H9 (cell line): Measurements from ENCODE around the gene MSI2. TPM values are rescaled to one million over a fixed set of nuclear protein-coding genes. Genes with fewer than 3 reads are reported as not detected.

Experiments
- DNase-seq: peaks from one replicate; pipeline ENCODE4 v3.0.0-alpha.2; 2017
- H2AFZ ChIP-seq: one replicate; pipeline ENCODE4 v1.6.1; 2013; ENCODE audit warnings: mild to moderate bottlenecking, low read length, control low read depth, moderate library complexity
- H2AK5ac ChIP-seq: 2 replicates; pipeline ENCODE4 v1.6.1; 2013; ENCODE audit warnings: low read length, control low read depth, mixed read lengths; ENCODE audit not compliant: insufficient read length
- H2BK120ac ChIP-seq: one replicate; pipeline ENCODE4 v1.6.1; 2013; ENCODE audit warnings: low read depth, mild to moderate bottlenecking, low read length, control low read depth, inconsistent platforms; ENCODE audit not compliant: poor library complexity, severe bottlenecking
- H2BK12ac ChIP-seq: 2 replicates; pipeline ENCODE4 v1.6.1; 2013; ENCODE audit warnings: low read length, control low read depth, mixed read lengths, low read depth; ENCODE audit not compliant: insufficient read length
- H2BK15ac ChIP-seq: 2 replicates; pipeline ENCODE4 v1.6.1; 2013; ENCODE audit warnings: low read depth, low read length, control low read depth
- H2BK20ac ChIP-seq: one replicate; pipeline ENCODE4 v1.6.1; 2013; ENCODE audit warnings: low read depth, mild to moderate bottlenecking, low read length, control low read depth, inconsistent platforms; ENCODE audit not compliant: poor library complexity, severe bottlenecking
- H2BK5ac ChIP-seq: 2 replicates; pipeline ENCODE4 v1.6.1; 2013; ENCODE audit warnings: low read length, control low read depth, mixed read lengths; ENCODE audit not compliant: insufficient read length
- H3K14ac ChIP-seq: 2 replicates; pipeline ENCODE4 v1.6.1; 2013; ENCODE audit warnings: low read length, control low read depth; ENCODE audit not compliant: insufficient read depth
- H3K18ac ChIP-seq: 2 replicates; pipeline ENCODE4 v1.6.1; 2013; ENCODE audit warnings: low read depth, mild to moderate bottlenecking, mixed read lengths, low read length, control low read depth; ENCODE audit not compliant: insufficient read length
- H3K23ac ChIP-seq: 2 replicates; pipeline ENCODE4 v1.6.1; 2013; ENCODE audit warnings: low read length, control low read depth, mixed read lengths, low read depth; ENCODE audit not compliant: insufficient read length
- H3K23me2 ChIP-seq: 2 replicates; pipeline ENCODE4 v1.6.1; 2013; ENCODE audit warnings: low read depth, mild to moderate bottlenecking, mixed read lengths, low read length, control low read depth; ENCODE audit not compliant: insufficient read length, poor library complexity, severe bottlenecking
- H3K27ac ChIP-seq: 2 replicates; pipeline ENCODE4 v1.5.1; 2013; ENCODE audit warnings: low read length, control low read depth, mixed read lengths, low read depth; ENCODE audit not compliant: insufficient read length
- H3K27me3 ChIP-seq: 2 replicates; pipeline ENCODE4 v1.6.1; 2013; ENCODE audit warnings: low read length, control low read depth, inconsistent platforms; ENCODE audit not compliant: insufficient read depth
- H3K4ac ChIP-seq: 2 replicates; pipeline ENCODE4 v1.6.1; 2013; ENCODE audit warnings: low read depth, mild to moderate bottlenecking, control low read depth, inconsistent platforms, low read length, moderate library complexity
- H3K4me1 ChIP-seq: 2 replicates; pipeline ENCODE4 v1.6.1; 2013; ENCODE audit warnings: low read length, control low read depth, inconsistent platforms; ENCODE audit not compliant: insufficient read depth
- H3K4me2 ChIP-seq: 2 replicates; pipeline ENCODE4 v1.6.1; 2013; ENCODE audit warnings: low read length, control low read depth, mixed read lengths; ENCODE audit not compliant: insufficient read length, insufficient read depth
- H3K56ac ChIP-seq: 2 replicates; pipeline ENCODE4 v1.6.1; 2013; ENCODE audit warnings: low read depth, mild to moderate bottlenecking, mixed read lengths, low read length, control low read depth; ENCODE audit not compliant: insufficient read length
- H3K79me1 ChIP-seq: 2 replicates; pipeline ENCODE4 v1.6.1; 2013; ENCODE audit warnings: low read depth, mild to moderate bottlenecking, moderate library complexity, low read length, control low read depth, inconsistent platforms; ENCODE audit not compliant: insufficient read depth, poor library complexity, severe bottlenecking
- H3K79me2 ChIP-seq: 2 replicates; pipeline ENCODE4 v1.6.1; 2013; ENCODE audit warnings: low read length, control low read depth, inconsistent platforms; ENCODE audit not compliant: insufficient read depth
- H3K9ac ChIP-seq: 2 replicates; pipeline ENCODE4 v1.6.1; 2013; ENCODE audit warnings: low read length, control low read depth, mixed read lengths; ENCODE audit not compliant: insufficient read length; ENCODE audit errors: extremely low read depth
- H3K9me3 ChIP-seq: one replicate; pipeline ENCODE4 v1.6.1; 2013; ENCODE audit warnings: low read depth, low read length, inconsistent platforms; ENCODE audit not compliant: control insufficient read depth
- H3T11ph ChIP-seq: one replicate; pipeline ENCODE4 v1.6.1; 2013; ENCODE audit warnings: mild to moderate bottlenecking, low read length, control low read depth, inconsistent platforms
- H4K20me1 ChIP-seq: one replicate; pipeline ENCODE4 v1.6.1; 2013; ENCODE audit not compliant: control insufficient read depth, insufficient read length, insufficient read depth
- H4K5ac ChIP-seq: 2 replicates; pipeline ENCODE4 v1.6.1; 2013; ENCODE audit warnings: low read depth, mild to moderate bottlenecking, mixed read lengths, low read length, control low read depth; ENCODE audit not compliant: insufficient read length
- H4K8ac ChIP-seq: replicated peaks from 2 replicates; pipeline ENCODE4 v1.6.1; 2013; ENCODE audit warnings: low read length, control low read depth, mixed read lengths, low read depth; ENCODE audit not compliant: insufficient read length
- H4K91ac ChIP-seq: 2 replicates; pipeline ENCODE4 v1.6.1; 2013; ENCODE audit warnings: low read depth, mild to moderate bottlenecking, moderate library complexity, mixed read lengths, low read length, control low read depth; ENCODE audit not compliant: insufficient read length
- H3K27ac Mint-ChIP-seq, 3 experiments: 2 replicates in 2 of 3; 3 replicates in 1 of 3; pipeline ENCODE4 v1.8.0; 2020 to 2021; ENCODE audit warnings: mixed read lengths in 3 of 3, mild to moderate bottlenecking in 1 of 3, moderate library complexity in 1 of 3
- H3K27me3 Mint-ChIP-seq: 2 replicates; pipeline ENCODE4 v1.8.0; 2021; ENCODE audit warnings: low read depth, mild to moderate bottlenecking, moderate library complexity, mixed read lengths
- H3K36me3 Mint-ChIP-seq, 3 experiments: 2 replicates in 2 of 3; 3 replicates in 1 of 3; pipeline ENCODE4 v1.8.0; 2020 to 2021; ENCODE audit warnings: low read depth in 3 of 3, mixed read lengths in 3 of 3; ENCODE audit not compliant: insufficient read depth in 1 of 3
- H3K4me1 Mint-ChIP-seq, 2 experiments: 2 replicates each; pipeline ENCODE4 v1.8.0; 2020; ENCODE audit warnings: mixed read lengths in 2 of 2
- H3K4me3 Mint-ChIP-seq, 2 experiments: 2 replicates in 1 of 2; 3 replicates in 1 of 2; pipeline ENCODE4 v1.8.0; 2020 to 2021; ENCODE audit warnings: mild to moderate bottlenecking in 2 of 2, mixed read lengths in 2 of 2, moderate library complexity in 1 of 2
- H3K9me3 Mint-ChIP-seq, 2 experiments: 2 replicates in 1 of 2; 3 replicates in 1 of 2; pipeline ENCODE4 v1.8.0; 2020; ENCODE audit warnings: mild to moderate bottlenecking in 2 of 2, mixed read lengths in 2 of 2, moderate library complexity in 1 of 2
- WGBS: extraction: QIAGEN DNeasy Blood & Tissue Kit; methylation state at CpG from one replicate; pipeline ENCODE4 v1.1.7; 2013; ENCODE audit warnings: missing lambda C conversion rate, low lambda C conversion rate, mixed read lengths; ENCODE audit not compliant: insufficient read length; ENCODE audit errors: extremely low coverage; 5-methylcytosine and 5-hydroxymethylcytosine counted together
- total RNA-seq: library from RNA; stranded (reverse); gene quantifications from 2 replicates; pipeline ENCODE4 v1.2.1, GENCODE V29; 2021
- TF ChIP-seq, protein P1 (sequence below): fragments of 200-600 bp; sonication (generic); conservative IDR thresholded peaks from 3 replicates; pipeline ENCODE4 v1.8.0; 2021; ENCODE audit warnings: antibody characterized with exemption, mild to moderate bottlenecking

The MSI2 gene
- total RNA-seq, 1 experiment from 2014 or later = 98.5 TPM

DNA sequence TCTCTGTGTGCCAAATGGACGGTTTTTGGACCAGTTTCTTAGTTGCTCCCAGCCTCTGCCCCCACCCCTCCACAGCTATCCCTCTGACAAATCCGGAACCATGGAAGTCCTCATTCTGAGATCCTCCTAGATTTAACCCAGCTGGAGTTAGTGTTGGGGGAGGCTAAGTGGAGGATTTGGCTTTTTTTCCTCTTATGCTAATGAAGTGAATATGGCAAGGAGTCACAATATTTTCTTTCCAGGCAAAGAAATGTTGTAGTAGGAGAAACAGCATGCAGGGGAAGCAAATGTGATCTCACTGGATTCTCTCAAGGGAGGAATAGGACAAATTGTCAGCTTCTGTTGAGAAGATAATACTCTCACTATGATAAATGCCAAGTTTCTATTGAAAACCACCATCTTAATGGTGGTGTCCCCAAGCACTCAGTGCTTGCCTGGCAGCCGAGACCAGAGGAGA, 159.5 kb downstream of the MSI2 start:
- H3T11ph ChIP-seq = no peak overlapping the region
- H3K9me3 ChIP-seq = no peaks in the 10 kb centered on the region
- Mint-ChIP-seq H3K27ac (peak overlapping the region; percentile 31 to 95 (median 81); a peak in 4 of 7 replicates), H3K4me1 (peaks cover 12 to 38% of the 10 kb centered on the region in 2 experiments), H3K36me3 (peaks cover 0 to 8% (median 0%) of the 10 kb centered on the region in 3 experiments; a peak in 1 of 7 replicates), H3K4me3 (no peak overlapping the region), H3K27me3 (no peaks in the 10 kb centered on the region), H3K9me3 (no peaks in the 10 kb centered on the region)
- no peak overlapping the region for H3K56ac ChIP-seq
- no peak overlapping the region for H2AFZ ChIP-seq
- no peaks in the 10 kb centered on the region for H3K4me1 ChIP-seq
- H4K20me1 ChIP-seq = no peaks in the 10 kb centered on the region
- no peak overlapping the region for H3K4ac ChIP-seq
- H3K79me2 ChIP-seq = no peaks in the 10 kb centered on the region
- TF ChIP-seq, protein P1, sequence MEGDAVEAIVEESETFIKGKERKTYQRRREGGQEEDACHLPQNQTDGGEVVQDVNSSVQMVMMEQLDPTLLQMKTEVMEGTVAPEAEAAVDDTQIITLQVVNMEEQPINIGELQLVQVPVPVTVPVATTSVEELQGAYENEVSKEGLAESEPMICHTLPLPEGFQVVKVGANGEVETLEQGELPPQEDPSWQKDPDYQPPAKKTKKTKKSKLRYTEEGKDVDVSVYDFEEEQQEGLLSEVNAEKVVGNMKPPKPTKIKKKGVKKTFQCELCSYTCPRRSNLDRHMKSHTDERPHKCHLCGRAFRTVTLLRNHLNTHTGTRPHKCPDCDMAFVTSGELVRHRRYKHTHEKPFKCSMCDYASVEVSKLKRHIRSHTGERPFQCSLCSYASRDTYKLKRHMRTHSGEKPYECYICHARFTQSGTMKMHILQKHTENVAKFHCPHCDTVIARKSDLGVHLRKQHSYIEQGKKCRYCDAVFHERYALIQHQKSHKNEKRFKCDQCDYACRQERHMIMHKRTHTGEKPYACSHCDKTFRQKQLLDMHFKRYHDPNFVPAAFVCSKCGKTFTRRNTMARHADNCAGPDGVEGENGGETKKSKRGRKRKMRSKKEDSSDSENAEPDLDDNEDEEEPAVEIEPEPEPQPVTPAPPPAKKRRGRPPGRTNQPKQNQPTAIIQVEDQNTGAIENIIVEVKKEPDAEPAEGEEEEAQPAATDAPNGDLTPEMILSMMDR = no peak
- no peak overlapping the region for H2BK20ac ChIP-seq
- H3K14ac ChIP-seq = no peak overlapping the region
- no peak overlapping the region for H2BK12ac ChIP-seq
- no peak overlapping the region for H3K4me2 ChIP-seq
- no CpG with 5 or more reads among the region's 3 CpGs for whole genome bisulfite sequencing
- no peak overlapping the region for H2BK120ac ChIP-seq
- H3K27me3 ChIP-seq = no peaks in the 10 kb centered on the region
- no peak overlapping the region for H2BK5ac ChIP-seq
- H3K9ac ChIP-seq = no peak overlapping the region
- no peak overlapping the region for H4K5ac ChIP-seq
- no peak overlapping the region for H3K18ac ChIP-seq
- no peak overlapping the region for H3K27ac ChIP-seq
- H3K23me2 ChIP-seq = no peaks in the 10 kb centered on the region
- no peak overlapping the region for H2BK15ac ChIP-seq
- no peaks in the 10 kb centered on the region for H3K79me1 ChIP-seq
- H4K8ac ChIP-seq = no peak overlapping the region
- H2AK5ac ChIP-seq = no peak overlapping the region
- DNase-seq = no peak
- no peak overlapping the region for H3K23ac ChIP-seq
- no peak overlapping the region for H4K91ac ChIP-seq
